Gastrocnemius medialis (tissue), 4 donors: Measurements from ENCODE around the gene ACTA2.

Experiments used
- POLR2A ChIP-seq, 2 donors: fragments of 450-650 bp; IDR thresholded peaks; one replicate each; pipeline ENCODE4 v1.6.1; 2017; ENCODE audit warnings: antibody characterized with exemption in 2 of 2, mild to moderate bottlenecking in 2 of 2, moderate library complexity in 2 of 2
- TF ChIP-seq, protein P1 (sequence below), 5 experiments: fragments of 450-650 bp in 3 of 5; fragments of 200-600 bp in 2 of 5; sonication (generic) in 2 of 5; IDR thresholded peaks in 4 of 5; conservative IDR thresholded peaks in 1 of 5; 1 replicate in 4 of 5; 2 replicates in 1 of 5; pipeline ENCODE4 v1.5.1; 2016 to 2019; ENCODE audit warnings: antibody characterized with exemption in 5 of 5, mild to moderate bottlenecking in 3 of 5, moderate library complexity in 3 of 5

DNA sequence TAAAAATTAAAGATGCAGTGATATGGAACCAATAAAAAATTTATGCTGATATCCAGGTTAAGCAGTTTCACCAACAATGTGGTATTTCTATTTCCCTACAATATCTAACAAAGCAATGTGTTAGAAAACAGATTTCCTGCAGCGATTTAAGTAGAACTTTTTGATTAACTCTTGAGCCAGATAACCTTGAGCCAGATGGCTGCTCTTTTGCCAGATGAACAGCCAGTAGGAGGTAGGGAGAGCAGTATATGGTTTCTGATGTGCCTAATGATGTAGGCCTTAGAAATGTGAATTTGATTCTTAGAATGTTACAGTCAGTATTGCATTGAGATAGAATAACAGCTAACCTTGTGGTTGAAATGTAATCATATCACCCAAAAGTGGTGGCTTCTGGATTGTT is 41.5 kb downstream of the ACTA2 start:
- TF ChIP-seq POLR2A (IDR thresholded peaks at IDR 0.05): no peak
- TF ChIP-seq, protein P1, sequence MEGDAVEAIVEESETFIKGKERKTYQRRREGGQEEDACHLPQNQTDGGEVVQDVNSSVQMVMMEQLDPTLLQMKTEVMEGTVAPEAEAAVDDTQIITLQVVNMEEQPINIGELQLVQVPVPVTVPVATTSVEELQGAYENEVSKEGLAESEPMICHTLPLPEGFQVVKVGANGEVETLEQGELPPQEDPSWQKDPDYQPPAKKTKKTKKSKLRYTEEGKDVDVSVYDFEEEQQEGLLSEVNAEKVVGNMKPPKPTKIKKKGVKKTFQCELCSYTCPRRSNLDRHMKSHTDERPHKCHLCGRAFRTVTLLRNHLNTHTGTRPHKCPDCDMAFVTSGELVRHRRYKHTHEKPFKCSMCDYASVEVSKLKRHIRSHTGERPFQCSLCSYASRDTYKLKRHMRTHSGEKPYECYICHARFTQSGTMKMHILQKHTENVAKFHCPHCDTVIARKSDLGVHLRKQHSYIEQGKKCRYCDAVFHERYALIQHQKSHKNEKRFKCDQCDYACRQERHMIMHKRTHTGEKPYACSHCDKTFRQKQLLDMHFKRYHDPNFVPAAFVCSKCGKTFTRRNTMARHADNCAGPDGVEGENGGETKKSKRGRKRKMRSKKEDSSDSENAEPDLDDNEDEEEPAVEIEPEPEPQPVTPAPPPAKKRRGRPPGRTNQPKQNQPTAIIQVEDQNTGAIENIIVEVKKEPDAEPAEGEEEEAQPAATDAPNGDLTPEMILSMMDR (IDR thresholded peaks at IDR 0.05 in 4 of 5, conservative IDR thresholded peaks at IDR 0.05 in 1 of 5): no peak
